ENCODE data around the gene ARHGAP31.
"Not testable (repeated sequence)": the region's sequence is repeated elsewhere in the genome, so short reads cannot be mapped to it uniquely, and the experiment has no call there.

Gene ARHGAP31

GRCh38 chr3:119322021-119322834 is 28.0 kb downstream of the ARHGAP31 start:
- no peak for FAIRE-seq

- no peak for FAIRE-seq
Observed at GRCh38 chr3:119322835-119323722, 28.9 kb downstream of the ARHGAP31 start.

GRCh38 chr3:119323723-119324085 is 29.5 kb downstream of the ARHGAP31 start:
- FAIRE-seq = no peak

GRCh38 chr3:119324899-119325298 is 30.7 kb downstream of the ARHGAP31 start:
- no peak for FAIRE-seq

- FAIRE-seq = no peak
Observed at GRCh38 chr3:119326976-119327375, 32.8 kb downstream of the ARHGAP31 start.

- FAIRE-seq = no peak
Observed at GRCh38 chr3:119329551-119329950, 35.4 kb downstream of the ARHGAP31 start.

- FAIRE-seq = no peak
Observed at GRCh38 chr3:119330181-119330580, 36.0 kb downstream of the ARHGAP31 start.

GRCh38 chr3:119330858-119331257 is 36.7 kb downstream of the ARHGAP31 start:
- FAIRE-seq = no peak

- no peak for FAIRE-seq
Observed at GRCh38 chr3:119331661-119332060, 37.5 kb downstream of the ARHGAP31 start.

GRCh38 chr3:119333773-119334509 is 39.8 kb downstream of the ARHGAP31 start:
- no peak for FAIRE-seq

- FAIRE-seq = no peak
Observed at GRCh38 chr3:119336823-119337222, 42.6 kb downstream of the ARHGAP31 start.

GRCh38 chr3:119337407-119337806 is 43.2 kb downstream of the ARHGAP31 start:
- not testable (repeated sequence) for FAIRE-seq

GRCh38 chr3:119338754-119339153 is 44.6 kb downstream of the ARHGAP31 start:
- no peak for FAIRE-seq

GRCh38 chr3:119340014-119340413 is 45.8 kb downstream of the ARHGAP31 start:
- FAIRE-seq = no peak

- no peak for FAIRE-seq
Observed at GRCh38 chr3:119340446-119340845, 46.3 kb downstream of the ARHGAP31 start.

GRCh38 chr3:119342176-119342575 is 48.0 kb downstream of the ARHGAP31 start:
- no peak for FAIRE-seq

- FAIRE-seq = no peak
Observed at GRCh38 chr3:119343719-119344118, 49.5 kb downstream of the ARHGAP31 start.

GRCh38 chr3:119346076-119346496 is 51.9 kb downstream of the ARHGAP31 start:
- FAIRE-seq = no peak

- no peak for FAIRE-seq
Observed at GRCh38 chr3:119347036-119347435, 52.9 kb downstream of the ARHGAP31 start.

GRCh38 chr3:119349354-119350041 is 55.3 kb downstream of the ARHGAP31 start:
- FAIRE-seq = no peak

- FAIRE-seq = no peak
Observed at GRCh38 chr3:119350114-119350513, 55.9 kb downstream of the ARHGAP31 start.

- no peak for FAIRE-seq
Observed at GRCh38 chr3:119351581-119351980, 57.4 kb downstream of the ARHGAP31 start.

All from G401.6 (cell line).